HL-60 (cell line): Measurements from ENCODE around the gene PSAT1.

ENCODE experiments used
- POLR2AphosphoS5 ChIP-seq: IDR thresholded peaks from 2 replicates; pipeline ENCODE4 v1.6.1; 2012; ENCODE audit warnings: low read depth
- TF ChIP-seq, protein P1 (sequence below): IDR thresholded peaks from one replicate; pipeline ENCODE4 v1.5.1; 2011; ENCODE audit warnings: low read length, control low read depth, inconsistent platforms; ENCODE audit not compliant: insufficient read depth

DNA sequence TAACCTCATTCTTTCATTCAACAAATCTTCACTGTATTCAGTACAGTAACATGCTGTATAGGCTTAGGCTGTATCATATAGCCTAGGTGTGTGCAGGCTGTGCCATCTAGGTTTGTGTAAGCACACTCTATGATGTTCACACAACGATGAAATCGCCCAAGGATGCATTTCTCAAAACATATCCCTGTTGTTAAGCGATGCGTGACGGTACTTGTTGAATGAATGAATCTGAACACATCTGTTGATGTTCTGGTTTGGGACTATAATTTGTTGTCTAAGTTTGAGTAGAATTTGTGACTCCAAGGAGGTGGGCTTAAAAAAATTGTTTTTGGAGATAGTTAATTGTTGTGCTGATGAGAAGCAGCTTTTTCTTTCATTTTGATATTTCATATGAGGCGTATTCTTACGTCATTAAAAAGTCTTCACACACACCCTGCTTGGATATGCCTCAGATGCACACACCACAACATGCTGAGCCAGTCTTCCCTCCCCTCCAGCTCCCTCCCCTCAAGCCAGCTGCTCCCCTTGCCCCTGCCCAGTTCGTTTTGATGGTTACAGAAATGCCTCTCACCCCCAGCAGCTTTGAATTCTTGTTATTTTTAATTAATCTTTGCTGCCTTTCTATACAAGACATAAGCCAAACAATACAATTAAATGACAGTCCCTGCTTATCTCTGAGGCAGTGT is 5.5 kb upstream of the PSAT1 start:
- TF ChIP-seq, protein P1, sequence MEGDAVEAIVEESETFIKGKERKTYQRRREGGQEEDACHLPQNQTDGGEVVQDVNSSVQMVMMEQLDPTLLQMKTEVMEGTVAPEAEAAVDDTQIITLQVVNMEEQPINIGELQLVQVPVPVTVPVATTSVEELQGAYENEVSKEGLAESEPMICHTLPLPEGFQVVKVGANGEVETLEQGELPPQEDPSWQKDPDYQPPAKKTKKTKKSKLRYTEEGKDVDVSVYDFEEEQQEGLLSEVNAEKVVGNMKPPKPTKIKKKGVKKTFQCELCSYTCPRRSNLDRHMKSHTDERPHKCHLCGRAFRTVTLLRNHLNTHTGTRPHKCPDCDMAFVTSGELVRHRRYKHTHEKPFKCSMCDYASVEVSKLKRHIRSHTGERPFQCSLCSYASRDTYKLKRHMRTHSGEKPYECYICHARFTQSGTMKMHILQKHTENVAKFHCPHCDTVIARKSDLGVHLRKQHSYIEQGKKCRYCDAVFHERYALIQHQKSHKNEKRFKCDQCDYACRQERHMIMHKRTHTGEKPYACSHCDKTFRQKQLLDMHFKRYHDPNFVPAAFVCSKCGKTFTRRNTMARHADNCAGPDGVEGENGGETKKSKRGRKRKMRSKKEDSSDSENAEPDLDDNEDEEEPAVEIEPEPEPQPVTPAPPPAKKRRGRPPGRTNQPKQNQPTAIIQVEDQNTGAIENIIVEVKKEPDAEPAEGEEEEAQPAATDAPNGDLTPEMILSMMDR: no peak
- no peak for TF ChIP-seq POLR2AphosphoS5
